HG03571 (cell line): ENCODE results near the gene TMEM259.
"Not testable (repeated sequence)": the region's sequence is repeated elsewhere in the genome, so short reads cannot be mapped to it uniquely, and the experiment has no call there.

Experiments
- ATAC-seq: cut with Tn5 transposase; IDR thresholded peaks from one replicate; pipeline ENCODE4 v1.9.1; 2021; ENCODE audit not compliant: unreplicated experiment

TMEM259 gene

DNA sequence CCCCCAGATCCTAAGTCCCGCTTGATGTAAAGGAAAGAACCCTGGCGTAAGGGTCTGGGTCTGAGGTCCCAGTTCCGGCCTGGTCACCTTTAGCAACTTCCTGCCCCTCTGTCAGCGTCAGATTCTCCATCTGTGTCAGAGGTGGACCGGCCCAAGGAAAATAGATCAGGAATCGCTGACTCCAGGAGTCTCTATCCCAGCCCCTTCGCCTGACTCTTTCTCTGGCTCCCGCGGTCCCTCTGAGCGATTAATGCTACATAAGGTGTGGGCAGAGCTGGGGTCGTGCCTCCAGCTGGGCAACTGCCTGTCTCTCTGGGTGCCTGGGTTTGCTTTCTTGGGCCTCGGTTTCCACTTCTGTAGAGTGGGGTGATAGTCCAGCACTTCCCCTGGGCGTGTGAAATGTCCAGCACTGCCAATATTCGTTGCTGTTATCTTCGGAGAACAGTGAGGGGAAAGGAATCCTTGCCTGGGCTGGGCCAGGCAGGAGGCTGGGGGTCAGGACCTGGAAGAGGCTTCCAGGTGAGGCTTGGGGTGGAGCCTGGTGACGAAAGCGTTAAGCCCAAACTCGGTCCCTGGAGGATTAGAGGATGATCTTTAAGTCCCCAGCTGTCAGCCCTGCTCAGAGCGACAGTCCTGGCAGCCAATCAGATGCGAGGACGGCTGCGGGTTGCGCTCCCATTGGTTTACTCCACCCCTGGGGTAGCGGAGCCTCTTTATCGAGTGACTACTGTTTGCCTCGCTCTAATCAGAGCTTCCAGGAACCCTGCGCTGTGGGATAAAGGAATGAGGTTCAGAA is 19.8 kb upstream of the TMEM259 start:
- peak; percentile 45 for ATAC-seq

DNA sequence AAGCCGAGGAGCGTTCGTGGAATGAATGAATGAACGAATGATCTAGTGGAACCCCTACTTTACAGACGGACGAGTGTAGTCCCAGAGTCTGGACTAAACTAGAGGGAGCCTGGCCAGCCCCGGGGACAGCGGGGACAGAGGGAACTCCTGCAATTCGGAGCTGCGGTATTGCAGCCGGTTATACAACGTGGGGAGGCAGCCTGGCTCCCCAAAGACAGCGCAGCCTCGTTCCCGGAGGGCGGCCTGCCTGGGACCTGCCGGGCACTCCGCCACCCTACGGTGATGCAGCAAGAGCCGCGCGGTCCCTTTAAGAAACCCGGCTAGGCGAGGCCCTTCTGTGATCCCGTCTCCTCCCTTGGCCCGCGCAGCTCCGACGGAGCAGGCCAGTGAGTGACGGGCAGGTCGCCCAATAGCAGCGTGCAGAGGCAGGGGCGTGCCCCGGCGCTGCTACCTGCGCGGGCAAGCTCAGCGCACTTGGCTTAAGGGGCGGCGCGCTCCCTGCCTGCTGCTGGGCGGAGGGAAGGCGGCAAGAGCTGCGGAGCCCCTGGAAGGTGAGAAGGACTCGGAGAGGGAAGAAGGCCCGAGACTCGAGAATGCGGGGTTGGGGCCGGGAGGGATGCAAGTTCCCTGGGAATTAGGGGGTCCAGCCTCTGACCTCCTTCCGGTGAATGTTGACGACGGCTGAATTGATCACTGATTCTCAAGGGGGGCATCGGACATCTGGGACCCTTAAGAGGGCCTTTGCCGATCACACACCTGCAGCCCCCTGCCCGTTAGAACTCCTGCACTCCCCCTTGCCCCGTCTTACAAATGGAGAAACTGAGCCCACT is 18.9 kb upstream of the TMEM259 start, which contains the start of gene ABCA7:
Gene ABCA7, plus strand, starts transcription at position 462 of the 830 bp plus-strand sequence. CDS start 1,255 bp downstream, outside the sequence.
- ATAC-seq: peak; percentile 59

DNA sequence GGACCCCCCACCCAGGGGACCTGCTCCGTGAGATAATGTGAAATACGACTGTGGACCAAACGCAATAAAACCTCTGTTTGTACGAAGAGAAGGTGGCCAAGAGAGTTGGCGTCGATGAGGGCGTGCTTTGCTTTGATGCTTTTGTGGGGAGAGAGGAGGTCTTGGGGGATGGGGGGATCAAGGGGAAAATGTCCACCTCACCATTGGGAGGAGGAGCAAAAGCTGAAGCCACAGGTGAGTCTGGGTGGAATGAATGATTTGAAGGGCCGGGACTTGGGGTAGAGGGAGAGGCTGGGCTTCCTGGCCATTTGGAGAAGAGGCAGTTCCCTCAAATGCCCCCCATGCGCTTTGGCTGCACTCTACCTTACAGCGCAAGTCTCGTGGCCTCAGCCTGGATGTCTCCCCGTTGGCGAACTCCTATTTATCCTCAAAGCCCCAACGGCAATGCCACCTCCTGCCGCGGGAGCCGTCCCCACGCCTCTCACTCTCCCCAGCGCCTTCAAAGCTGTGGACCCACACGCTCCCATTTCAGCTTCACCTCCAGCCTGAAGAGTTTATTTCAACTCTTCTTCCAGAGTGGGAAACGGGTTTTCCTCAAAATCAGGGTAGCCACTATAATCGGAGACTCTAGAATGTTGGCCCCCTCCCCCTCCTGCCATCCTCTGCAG is 18.2 kb upstream of the TMEM259 start:
- no peak for ATAC-seq

DNA sequence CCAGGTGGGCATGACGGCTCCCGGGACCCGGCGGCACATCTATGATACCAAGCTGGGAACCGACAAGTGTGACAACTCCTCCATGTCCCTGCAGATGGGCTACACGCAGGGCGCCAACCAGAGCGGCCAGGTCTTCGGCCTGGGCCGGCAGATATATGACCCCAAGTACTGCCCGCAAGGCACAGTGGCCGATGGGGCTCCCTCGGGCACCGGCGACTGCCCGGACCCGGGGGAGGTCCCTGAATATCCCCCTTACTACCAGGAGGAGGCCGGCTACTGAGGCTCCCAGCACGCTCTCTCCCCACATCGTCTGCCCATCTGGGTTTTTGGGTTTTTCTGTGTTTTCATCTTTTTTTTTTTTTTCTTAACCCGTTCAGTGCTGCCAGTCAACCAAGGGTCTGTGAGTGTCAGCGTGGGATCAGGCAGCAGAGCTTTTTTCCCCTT is 16.7 kb upstream of the TMEM259 start:
- no peak for ATAC-seq

DNA sequence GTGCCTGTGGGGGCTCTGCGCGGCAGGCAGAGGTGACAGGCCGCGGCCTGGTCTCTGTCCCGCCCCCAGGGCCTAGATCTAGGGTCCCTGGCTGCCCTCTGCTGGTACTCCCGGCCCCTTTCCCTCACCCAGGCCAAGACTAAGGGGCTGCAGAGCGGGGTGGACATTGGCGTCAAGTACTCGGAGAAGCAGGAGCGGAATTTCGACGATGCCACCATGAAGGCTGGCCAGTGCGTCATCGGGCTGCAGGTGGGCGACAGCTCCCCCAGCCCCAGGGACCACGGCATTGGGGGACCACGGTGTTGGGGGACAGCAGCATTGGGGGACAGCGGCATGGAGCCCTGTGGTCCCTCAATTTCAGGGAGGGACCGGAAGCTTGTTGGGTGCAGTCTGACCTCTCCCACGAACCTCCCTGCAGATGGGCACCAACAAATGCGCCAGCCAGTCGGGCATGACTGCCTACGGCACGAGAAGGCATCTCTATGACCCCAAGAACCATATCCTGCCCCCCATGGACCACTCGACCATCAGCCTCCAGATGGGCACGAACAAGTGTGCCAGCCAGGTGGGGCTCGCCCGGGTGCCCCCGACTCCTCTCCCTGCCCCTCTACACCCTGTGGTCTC is 15.2 kb upstream of the TMEM259 start:
- no peak for ATAC-seq

DNA sequence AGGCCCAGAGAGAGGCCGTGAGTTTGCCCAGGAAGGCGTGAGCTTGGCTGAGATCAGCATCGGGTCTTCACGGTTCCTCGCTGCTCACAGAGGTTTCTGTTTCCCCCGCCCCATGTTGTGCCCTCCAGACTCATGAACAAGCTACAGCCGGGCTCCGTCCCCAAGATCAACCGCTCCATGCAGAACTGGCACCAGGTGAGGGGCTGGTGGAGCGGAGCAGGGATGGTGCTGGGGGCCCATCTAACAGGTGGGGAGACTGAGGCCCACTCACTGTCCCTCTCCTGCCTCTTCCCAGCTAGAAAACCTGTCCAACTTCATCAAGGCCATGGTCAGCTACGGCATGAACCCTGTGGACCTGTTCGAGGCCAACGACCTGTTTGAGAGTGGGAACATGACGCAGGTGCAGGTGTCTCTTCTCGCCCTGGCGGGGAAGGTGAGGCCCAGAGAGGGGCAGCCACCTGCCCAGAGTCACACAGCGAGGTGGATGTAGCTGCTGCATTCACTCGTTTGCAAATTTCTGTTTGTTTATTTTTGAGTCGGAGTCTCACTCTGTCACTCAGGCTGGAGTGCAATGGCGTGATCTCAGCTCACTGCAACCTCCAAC is 11.4 kb upstream of the TMEM259 start:
- ATAC-seq: no peak

DNA sequence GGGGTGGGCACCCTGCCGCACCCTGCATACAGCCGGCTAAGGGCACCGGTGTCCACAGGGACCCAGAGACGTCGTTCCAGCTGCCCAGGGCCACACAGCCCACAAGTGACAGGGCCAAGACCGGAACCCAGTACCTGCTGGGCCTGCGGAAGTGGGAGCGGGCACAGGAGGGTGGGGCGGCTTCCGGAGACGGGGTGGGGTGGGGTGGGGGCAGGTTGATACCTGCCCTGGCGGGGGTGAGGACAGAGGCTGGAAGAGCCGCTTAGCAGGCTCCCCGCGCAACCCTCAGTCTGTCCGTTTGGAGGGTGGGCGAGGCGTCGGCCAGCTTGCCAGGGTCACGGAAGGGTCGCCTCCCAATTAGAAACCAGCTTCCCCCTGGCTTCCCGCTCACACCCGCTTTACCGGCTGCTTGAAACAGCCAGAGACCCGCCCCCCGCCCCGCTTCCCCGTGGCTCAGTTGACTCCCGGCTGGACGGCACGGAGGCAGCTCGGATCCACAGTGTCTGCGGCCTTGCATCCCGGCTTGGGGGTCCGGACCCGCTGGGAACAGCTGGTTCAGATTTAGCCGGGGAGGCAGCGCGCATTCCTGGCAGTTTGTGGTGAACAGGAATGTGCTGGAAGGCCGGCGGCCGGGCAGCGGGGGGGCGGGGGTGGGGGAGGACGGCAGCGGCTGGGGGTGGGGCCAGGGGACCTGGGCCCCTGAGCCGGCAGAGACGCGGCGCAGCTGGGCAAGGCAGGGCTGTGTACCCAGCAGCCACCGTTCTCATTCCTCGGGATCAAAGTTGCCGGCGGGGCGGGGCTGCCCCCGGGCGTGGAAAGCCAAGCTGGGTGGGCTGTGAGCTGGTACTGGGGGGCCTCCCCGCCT is 7.4 kb upstream of the TMEM259 start:
- ATAC-seq: no peak

DNA sequence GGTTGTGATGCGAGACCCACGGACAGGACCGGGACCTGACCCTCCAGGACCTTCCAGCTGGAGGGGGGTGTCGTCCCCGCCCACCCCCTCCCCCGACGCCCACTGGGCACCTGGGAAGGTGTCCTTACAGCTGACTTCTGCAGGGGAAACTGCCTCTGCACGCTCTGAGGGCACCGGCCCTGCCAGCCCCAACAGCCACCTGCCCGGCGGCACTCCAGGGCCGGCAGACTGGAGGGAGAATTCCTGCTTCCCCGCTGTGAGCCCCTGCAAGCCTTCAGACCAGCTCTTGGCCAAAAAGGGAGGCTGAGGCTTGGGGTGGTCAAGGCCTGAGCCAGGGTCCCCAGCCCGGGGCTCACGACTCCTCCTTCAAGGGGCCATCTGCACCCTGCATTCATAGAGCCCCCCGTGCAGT is 6.7 kb upstream of the TMEM259 start:
- no peak for ATAC-seq

DNA sequence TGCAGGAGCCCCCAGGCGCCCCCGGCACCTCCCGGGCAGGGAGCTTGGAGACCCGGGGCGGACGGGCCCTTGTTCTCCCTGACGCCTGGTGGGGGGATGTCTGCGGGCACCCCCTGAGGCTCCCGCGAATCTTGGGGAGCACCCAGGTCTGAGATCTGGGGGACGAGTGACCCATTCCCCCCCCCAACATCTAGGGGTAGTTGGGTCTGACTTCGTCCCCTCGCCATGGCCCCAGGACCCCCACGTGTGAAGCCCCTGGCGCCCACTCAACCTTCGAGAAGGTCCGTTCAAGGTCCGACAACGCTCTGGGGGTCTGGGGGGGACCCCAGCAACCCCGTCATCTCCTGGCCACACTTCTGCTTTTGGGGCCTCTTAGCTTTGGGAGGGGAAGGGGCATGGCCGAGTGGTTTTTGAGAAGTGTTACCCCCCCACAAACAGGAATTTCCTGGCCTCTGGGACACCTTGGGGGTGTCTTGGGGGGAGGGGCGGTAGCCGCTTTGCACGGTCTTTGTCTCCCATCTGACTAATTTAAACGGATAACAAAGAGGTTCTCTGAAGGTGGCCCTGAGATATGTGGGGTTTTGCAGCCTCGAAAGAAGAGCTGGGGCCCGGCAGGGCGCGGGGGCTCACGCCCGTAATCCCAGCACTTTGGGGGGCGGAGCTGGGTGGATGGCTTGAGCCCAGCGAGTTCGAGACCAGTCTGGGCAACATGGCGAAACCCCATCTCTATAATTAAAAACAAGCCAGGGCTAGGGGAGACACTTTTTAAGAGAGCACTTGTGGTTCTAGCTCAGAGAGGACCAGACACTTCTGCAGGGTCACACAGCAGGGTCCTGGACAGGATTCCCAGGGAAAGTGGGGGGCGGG is 6.1 kb upstream of the TMEM259 start:
- ATAC-seq: no peak

DNA sequence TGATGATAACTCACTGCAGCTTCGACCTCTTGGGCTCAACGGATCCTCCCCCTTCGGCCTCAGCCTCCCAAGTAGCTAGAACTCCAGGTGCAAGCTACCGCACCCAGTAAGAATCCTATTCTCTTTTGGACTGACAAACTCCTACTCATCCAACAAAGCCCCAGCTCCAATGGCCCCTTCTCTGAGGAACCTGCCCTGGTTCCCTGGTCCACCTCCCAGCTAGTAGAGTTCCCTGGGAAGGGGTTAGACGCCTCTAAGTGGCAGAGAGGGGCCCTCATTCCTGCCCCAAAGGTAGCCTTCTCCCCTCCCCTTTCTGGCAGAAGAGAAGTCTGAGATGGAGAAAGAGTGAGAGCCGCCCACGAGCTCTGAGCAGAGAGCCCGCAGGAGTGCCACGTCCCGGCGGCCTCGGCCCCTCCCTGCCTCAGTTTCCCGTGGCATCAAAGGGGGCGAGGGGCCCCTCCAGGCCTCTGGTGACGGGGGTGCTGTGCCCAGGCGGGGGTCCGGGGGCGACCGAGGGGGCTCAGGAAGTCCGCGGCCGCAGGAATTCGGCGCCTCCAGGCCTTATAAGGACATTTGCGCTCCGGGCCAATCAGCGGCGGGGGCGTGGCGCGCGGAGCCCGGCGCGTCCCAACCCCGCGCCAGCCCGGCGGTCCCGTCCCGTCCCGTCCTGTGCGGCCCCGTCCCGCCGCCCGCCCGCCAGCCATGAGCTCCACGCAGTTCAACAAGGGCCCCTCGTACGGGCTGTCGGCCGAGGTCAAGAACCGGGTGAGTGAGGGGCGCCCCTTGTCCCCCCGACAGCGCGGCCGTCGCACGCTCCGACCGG is 5.2 kb upstream of the TMEM259 start, which contains the start of gene CNN2:
Gene CNN2, plus strand, starts transcription at position 649 of the 823 bp plus-strand sequence. Its CDS starts 54 bp downstream, at position 703.
- peak; percentile 52 for ATAC-seq

DNA sequence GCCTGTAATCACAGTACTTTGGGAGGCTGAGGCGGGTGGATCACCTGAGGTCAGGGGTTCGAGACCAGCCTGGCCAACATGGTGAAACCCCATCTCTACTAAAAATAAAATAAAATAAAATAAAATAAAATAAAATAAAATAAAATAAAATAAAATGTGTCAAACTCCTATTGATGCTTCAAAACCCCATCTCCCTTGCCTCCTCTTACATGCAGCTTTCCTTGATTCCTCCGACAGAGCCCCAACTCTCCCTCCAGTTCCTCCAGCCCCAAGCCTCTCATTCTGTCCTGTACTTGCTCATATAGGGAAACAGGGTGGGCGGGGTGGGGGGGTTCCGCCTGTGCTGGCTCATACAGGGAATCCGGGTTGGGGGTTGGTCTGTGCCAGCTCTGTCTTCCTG is 4.2 kb upstream of the TMEM259 start:
- ATAC-seq: not testable (repeated sequence)

DNA sequence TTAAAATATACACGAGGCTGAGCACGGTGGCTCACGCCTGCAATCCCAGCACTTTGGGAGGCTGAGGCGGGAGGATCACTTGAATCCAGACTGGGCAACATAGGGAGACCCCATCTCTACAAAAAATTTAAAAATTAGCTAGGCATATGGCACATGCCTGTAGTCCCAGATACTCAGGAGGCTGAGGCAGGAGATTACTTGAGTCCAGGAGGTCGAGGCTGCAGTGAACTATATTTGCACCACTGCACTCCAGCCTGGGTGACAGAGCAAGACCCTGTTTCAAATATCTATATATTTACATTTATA is 2.9 kb upstream of the TMEM259 start:
- ATAC-seq: not testable (repeated sequence)

DNA sequence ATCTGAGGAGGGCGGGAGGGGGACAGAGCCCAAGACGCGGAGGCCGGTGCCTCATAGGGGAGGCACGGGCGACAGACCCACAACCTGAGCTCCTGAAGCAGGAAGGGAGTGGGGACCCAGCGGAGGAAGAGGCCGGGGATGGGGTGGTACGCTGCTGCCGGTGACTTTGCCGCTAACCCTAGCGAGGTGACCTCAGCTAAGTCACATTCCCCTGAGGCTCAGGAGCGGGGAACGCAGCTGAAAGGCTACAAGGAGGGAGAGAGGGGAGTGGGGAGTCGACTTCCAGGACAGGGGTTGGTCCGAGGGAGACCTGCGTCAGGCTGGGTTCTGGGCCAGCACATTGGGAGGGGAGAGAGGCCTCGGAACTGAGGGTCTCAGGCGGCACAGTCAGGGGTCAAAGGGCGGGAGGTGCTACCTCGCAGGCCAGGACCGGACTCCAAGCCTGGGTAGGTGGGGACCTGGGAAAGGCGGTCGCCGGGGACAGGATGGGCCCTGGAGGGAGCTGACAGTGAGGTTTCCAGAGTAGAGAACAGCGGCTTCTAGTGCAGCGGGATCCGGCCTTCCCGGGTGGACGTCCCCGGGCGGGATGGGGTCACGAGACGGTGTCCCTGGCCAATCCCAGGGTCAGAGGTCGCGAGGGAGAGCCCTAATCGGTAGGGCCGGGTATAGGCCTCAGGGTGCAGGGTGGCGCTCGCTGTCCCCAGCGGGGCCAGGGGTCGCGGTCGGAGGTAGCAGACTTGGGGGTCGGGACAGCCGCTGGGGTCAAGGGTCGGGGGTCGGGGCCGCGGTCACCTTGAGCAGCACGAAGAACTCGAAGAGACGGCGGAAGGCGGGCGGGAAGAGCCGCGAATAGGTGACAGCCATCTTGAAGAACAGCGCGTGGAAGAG is 699 bp downstream of the TMEM259 start:
- ATAC-seq: no peak

DNA sequence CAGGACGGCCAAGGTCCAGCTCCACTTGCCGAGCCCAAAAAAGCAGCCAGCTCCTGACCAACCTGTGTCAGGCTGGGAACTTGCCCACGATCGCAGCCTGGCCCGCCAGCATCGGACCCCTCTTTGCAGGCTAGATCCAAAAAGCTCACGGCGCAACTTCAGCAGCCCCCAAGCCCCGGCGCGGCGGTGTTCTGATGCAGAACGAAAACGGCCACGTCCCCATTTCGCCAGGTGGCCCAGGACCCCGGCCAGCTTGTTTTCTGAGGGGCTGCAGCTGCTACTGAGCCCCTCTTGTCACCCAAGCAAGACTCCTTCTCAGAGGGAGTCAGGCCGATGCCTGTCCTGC is 1.3 kb downstream of the TMEM259 start:
- ATAC-seq: no peak

DNA sequence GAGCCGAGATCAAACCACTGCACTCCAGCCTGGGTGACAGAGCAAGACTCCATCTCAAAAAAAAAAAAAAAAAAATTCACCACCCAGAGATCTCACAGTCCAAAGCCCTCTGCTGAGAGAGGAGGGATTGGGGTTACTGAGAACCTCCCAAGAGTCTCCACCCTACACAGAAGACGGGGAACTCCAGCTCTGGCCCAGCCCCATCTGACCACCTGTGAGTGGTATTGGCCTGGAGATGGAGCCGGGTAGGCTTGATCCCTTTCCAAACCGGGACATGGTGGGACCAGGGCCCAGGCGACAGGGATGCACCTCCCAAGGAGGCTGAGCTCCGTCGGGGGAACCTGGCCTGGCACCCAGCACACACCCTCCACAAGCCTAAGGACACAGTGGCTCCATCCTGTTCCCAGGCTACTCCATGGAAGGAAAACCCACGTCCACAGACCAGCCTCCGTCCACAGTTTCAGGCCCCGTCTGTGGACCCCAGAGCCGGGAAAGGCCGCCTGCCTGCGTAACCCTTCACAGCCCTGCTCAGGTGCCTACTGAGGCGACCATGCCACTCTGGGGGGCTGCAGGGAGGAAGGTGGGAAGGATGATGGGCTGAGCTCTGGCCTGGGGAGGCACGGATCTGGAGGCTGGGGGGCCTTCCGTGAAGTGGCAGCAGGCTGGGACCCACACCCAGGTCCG is 1.8 kb downstream of the TMEM259 start:
- ATAC-seq: no peak

DNA sequence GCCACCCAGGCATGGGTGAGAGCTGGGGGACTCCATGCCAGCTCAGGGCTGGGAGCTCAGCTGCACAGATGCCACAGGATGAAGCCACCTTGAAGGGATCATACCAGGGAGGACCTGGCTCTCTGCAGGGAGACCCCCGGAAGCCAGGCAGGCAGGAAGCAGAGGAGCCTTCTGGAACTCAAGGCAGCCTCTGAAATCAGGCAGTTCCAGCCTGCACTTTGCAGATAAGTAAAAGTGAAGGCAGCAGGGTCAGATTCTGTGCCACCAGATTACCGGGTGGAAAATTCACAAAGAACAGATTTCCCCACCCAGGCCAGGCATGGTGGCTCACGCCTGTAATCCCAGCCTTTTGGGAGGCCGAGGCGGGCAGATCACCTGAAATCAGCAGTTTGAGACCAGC is 2.5 kb downstream of the TMEM259 start:
- ATAC-seq: no peak
